OCI-LY3 (cell line): ENCODE measurements around the gene CHAD.

ENCODE experiments used
- H2AFZ ChIP-seq: fragments of 200-600, 300-600 bp; shearing (Covaris generic); 2 replicates; pipeline ENCODE4 v1.6.0; 2014; ENCODE audit warnings: antibody characterized with exemption, low read depth, low read length
- H3K27ac ChIP-seq: fragments of 200-600, 300-600 bp; sonication (generic); 2 replicates; pipeline ENCODE4 v1.5.1; 2014; ENCODE audit warnings: mild to moderate bottlenecking, low read length, moderate library complexity, mixed read lengths
- H3K27me3 ChIP-seq: fragments of 200-600, 300-600 bp; sonication (generic); 2 replicates; pipeline ENCODE4 v1.6.1; 2014; ENCODE audit warnings: low read depth, low read length, mixed read lengths
- H3K36me3 ChIP-seq: fragments of 200-600, 300-600 bp; sonication (generic); replicated peaks from 2 replicates; pipeline ENCODE3; 2014; ENCODE audit warnings: low read depth, low read length, mixed read lengths
- H3K4me1 ChIP-seq: fragments of 300-600, 200-600 bp; sonication (generic); 2 replicates; pipeline ENCODE4 v1.6.1; 2014; ENCODE audit warnings: low read length, mixed read lengths
- H3K4me2 ChIP-seq: fragments of 200-600, 300-600 bp; sonication (generic); 2 replicates; pipeline ENCODE4 v1.6.1; 2014; ENCODE audit warnings: low read length, mixed read lengths
- H3K4me3 ChIP-seq: fragments of 300-600, 200-600 bp; sonication (generic); 2 replicates; pipeline ENCODE4 v1.5.1; 2014; ENCODE audit warnings: antibody characterized with exemption, mild to moderate bottlenecking, low read length, moderate library complexity
- H3K79me2 ChIP-seq: fragments of 300-600, 200-600 bp; shearing (Covaris generic); 2 replicates; pipeline ENCODE4 v1.6.1; 2014; ENCODE audit warnings: mild to moderate bottlenecking, low read length, mixed read lengths
- H3K9ac ChIP-seq: fragments of 300-600, 200-600 bp; shearing (Covaris generic); 2 replicates; pipeline ENCODE4 v1.6.0; 2014; ENCODE audit warnings: mild to moderate bottlenecking, low read length, moderate library complexity
- H3K9me3 ChIP-seq: fragments of 200-600, 300-600 bp; shearing (Covaris generic); 2 replicates; pipeline ENCODE4 v1.6.1; 2014; ENCODE audit warnings: low read length, mixed read lengths; ENCODE audit not compliant: insufficient read depth
- H4K20me1 ChIP-seq: fragments of 200-600, 300-600 bp; sonication (generic); 2 replicates; pipeline ENCODE4 v1.6.1; 2016; ENCODE audit warnings: low read length, mixed read lengths; ENCODE audit not compliant: insufficient read depth
- EZH2phosphoT487 ChIP-seq: fragments of 200-600 bp; shearing (Covaris generic); IDR thresholded peaks from 2 replicates; pipeline ENCODE4 v1.6.1; 2018; ENCODE audit warnings: antibody characterized with exemption, mixed run types, low read depth
- TF ChIP-seq, protein P1 (sequence below): fragments of 200-600, 300-600 bp; sonication (generic); IDR thresholded peaks from 2 replicates; pipeline ENCODE4 v1.5.1; 2014; ENCODE audit warnings: antibody characterized with exemption, low read length, low read depth

CHAD gene

DNA sequence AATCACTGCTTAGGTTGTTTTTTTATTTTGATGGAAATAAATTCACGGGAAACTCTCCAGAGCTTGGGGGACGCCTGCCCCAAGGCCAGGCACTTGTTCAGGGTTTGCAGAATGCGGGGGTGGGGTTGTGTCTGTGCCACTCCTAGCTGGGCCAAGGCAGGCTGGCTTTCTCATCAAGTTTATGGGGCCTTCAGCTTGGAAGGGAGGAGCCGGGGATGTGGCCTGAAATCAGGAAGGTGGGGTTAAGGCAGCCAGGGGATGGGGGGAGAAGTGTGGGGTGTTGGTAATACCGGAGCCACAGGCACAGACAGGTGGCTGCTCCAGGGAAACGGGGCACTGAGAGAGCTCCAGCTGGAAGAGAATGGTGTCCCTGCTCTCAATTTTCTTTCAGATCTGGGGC lies 1.7 kb upstream of the CHAD start:
- H3K4me2 ChIP-seq, result no peak overlapping the region
- H3K4me3 ChIP-seq, result no peak overlapping the region
- H3K36me3 ChIP-seq, result no peaks in the 10 kb centered on the region
- H3K27me3 ChIP-seq, result no peaks in the 10 kb centered on the region
- no peaks in the 10 kb centered on the region for H3K79me2 ChIP-seq
- H4K20me1 ChIP-seq, result no peaks in the 10 kb centered on the region
- TF ChIP-seq EZH2phosphoT487, result no peak
- TF ChIP-seq, protein P1, sequence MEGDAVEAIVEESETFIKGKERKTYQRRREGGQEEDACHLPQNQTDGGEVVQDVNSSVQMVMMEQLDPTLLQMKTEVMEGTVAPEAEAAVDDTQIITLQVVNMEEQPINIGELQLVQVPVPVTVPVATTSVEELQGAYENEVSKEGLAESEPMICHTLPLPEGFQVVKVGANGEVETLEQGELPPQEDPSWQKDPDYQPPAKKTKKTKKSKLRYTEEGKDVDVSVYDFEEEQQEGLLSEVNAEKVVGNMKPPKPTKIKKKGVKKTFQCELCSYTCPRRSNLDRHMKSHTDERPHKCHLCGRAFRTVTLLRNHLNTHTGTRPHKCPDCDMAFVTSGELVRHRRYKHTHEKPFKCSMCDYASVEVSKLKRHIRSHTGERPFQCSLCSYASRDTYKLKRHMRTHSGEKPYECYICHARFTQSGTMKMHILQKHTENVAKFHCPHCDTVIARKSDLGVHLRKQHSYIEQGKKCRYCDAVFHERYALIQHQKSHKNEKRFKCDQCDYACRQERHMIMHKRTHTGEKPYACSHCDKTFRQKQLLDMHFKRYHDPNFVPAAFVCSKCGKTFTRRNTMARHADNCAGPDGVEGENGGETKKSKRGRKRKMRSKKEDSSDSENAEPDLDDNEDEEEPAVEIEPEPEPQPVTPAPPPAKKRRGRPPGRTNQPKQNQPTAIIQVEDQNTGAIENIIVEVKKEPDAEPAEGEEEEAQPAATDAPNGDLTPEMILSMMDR, result no peak
- H3K9me3 ChIP-seq, result no peaks in the 10 kb centered on the region
- H3K27ac ChIP-seq, result no peak overlapping the region
- H3K4me1 ChIP-seq, result no peaks in the 10 kb centered on the region
- no peak overlapping the region for H2AFZ ChIP-seq
- H3K9ac ChIP-seq, result no peak overlapping the region

DNA sequence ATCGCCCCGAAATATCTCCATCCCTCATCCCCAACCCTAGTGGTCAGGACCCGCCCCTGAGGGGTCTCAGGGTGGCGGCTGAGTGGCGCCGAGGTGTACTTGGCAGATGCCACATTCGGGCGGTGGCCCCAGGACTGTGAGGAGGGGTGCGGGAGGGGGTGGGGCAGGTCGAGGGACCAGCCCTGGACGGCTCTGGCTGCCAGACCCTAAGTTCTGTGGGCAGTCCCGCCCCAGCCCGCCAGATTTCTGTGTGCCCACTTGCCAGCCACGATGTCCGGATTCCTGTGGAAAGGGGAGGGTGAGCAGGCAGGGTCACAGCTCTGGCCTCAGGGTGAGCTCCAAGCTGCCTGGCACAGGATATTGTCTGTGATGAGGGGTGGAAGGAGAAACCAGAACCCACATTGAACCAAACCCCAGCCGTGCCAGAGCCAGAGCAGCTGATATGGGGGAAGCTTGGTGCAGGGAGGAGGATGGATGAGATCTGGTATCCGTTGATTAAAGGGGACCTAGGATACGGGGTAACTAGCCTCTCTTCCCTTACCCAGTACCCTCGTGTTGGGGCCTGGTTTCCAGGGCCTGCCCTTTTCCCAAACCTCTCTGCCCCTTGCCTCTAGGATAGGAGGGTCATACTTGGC lies 1.1 kb upstream of the CHAD start:
- no peak overlapping the region for H3K27ac ChIP-seq

DNA sequence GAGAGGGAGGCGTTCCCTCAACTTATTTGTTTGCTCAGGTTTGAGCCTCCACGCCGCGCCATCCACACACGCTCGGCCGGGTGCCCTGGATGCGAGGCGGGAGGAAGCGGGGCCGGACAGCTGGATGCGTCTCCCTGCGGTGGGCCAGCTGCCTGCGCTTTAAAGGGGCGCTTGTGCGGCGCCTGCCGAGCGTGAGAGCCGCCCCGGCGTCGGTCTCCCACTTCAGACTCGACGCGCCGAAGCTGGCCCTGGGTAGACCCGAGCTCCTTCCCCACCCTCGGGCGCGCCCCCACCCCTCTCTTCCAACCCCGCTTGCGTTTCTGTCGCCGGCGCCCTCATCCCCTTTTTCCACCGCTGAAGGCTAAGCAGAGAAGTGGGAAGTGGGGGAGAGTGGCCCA lies 527 bp upstream of the CHAD start:
- Histone ChIP-seq H3K9me3 (no peaks in the 10 kb centered on the region), H3K27me3 (no peaks in the 10 kb centered on the region), H3K4me3 (no peak overlapping the region), H3K27ac (no peak overlapping the region), H3K36me3 (no peaks in the 10 kb centered on the region), H3K9ac (no peak overlapping the region), H3K4me1 (peaks cover 6% of the 10 kb centered on the region; the same call in 1 of the 2 replicates), H3K79me2 (no peaks in the 10 kb centered on the region), H4K20me1 (no peaks in the 10 kb centered on the region), H2AFZ (no peak overlapping the region), H3K4me2 (no peak overlapping the region)
- no peak for TF ChIP-seq EZH2phosphoT487
- TF ChIP-seq, protein P1, result no peak

More for the DNA sequence above, 1.1 kb upstream of the CHAD start:
- no peaks in the 10 kb centered on the region for H4K20me1 ChIP-seq
- no peak overlapping the region for H3K4me2 ChIP-seq
- H3K36me3 ChIP-seq, result no peaks in the 10 kb centered on the region
- H3K4me1 ChIP-seq, result no peaks in the 10 kb centered on the region; the same call in 1 of the 2 replicates
- TF ChIP-seq EZH2phosphoT487, result no peak
- TF ChIP-seq, protein P1, result no peak
- H3K27me3 ChIP-seq, result no peaks in the 10 kb centered on the region
- H3K4me3 ChIP-seq, result no peak overlapping the region
- no peaks in the 10 kb centered on the region for H3K9me3 ChIP-seq
- H3K9ac ChIP-seq, result no peak overlapping the region
- no peak overlapping the region for H2AFZ ChIP-seq
- H3K79me2 ChIP-seq, result no peaks in the 10 kb centered on the region

DNA sequence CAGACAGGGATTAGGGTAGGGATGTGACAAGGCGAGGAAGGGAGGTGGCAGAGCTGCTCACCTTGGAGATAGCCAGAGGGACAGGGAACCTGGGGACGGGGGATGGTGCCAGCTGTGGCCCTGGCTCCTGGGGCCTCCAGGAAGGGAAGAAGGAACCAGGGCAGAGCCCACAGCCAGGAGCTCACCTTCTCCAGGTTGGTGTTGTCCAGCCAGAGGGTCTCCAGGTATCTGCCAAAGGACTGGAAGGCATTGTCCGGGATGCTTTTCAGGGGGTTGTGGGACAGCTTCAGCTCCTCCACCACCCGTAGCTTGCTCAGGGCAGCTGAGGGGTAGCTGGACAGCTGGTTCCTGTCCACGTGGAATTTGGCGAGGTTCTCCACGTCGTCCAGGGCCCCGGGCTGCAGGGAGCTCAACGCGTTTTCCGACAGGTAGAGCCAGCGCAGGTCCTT lies 801 bp downstream of the CHAD start:
- no peak for TF ChIP-seq EZH2phosphoT487
- TF ChIP-seq, protein P1, result no peak
- Histone ChIP-seq H2AFZ (no peak overlapping the region), H3K9ac (no peak overlapping the region), H3K9me3 (no peaks in the 10 kb centered on the region), H3K27ac (no peak overlapping the region), H3K79me2 (no peaks in the 10 kb centered on the region), H3K4me2 (no peak overlapping the region), H3K36me3 (no peaks in the 10 kb centered on the region), H3K4me3 (no peak overlapping the region), H4K20me1 (no peaks in the 10 kb centered on the region), H3K4me1 (peaks cover 7% of the 10 kb centered on the region; the same call in 1 of the 2 replicates), H3K27me3 (no peaks in the 10 kb centered on the region)
